ENCODE measurements around the gene NEDD9.

- TF ChIP-seq CTCF (conservative IDR thresholded peaks at IDR 0.05; ENCODE audit: low read depth, low read length) (no peak), POLR2A (IDR thresholded peaks at IDR 0.05; ENCODE audit: low read depth, low read length) (no peak), SMC3 (IDR thresholded peaks at IDR 0.05; ENCODE audit: low read depth, low read length) (no peak), RAD21 (IDR thresholded peaks at IDR 0.05; ENCODE audit: low read length) (no peak), MXI1 (IDR thresholded peaks at IDR 0.05; ENCODE audit: borderline replicate concordance, low read depth, low read length) (no peak), ELK1 (IDR thresholded peaks at IDR 0.05; ENCODE audit: borderline replicate concordance, low read depth, low read length) (no peak), CHD1 (IDR thresholded peaks at IDR 0.05; ENCODE audit: low read depth, low read length) (no peak), CEBPB (IDR thresholded peaks at IDR 0.05; ENCODE audit: low read depth, low read length) (no peak)
These were observed 27.6 kb downstream of the NEDD9 start for GRCh38 chr6:11204794-11205366.

All from IMR-90 (cell line).